CD14-positive monocyte (primary cell): ENCODE measurements around the gene POPDC2. TPM values are rescaled to one million over a fixed set of nuclear protein-coding genes. Genes with fewer than 3 reads are reported as not detected.

Experiments used
- DNase-seq, 3 donors: peaks; one replicate each; pipeline ENCODE4 v3.0.0-alpha.2; 2011 to 2022
- H2AFZ ChIP-seq: 2 replicates; pipeline ENCODE4 v1.6.0; 2012; ENCODE audit warnings: mild to moderate bottlenecking, low read depth, low read length, inconsistent platforms; ENCODE audit not compliant: insufficient read depth, poor library complexity, severe bottlenecking
- H3K27ac ChIP-seq, 2 donors: 1 replicate in 1 of 2; 2 replicates in 1 of 2; pipeline ENCODE4 v1.5.1; 2012 to 2013; ENCODE audit warnings: low read length in 2 of 2, control low read depth in 1 of 2, inconsistent platforms in 1 of 2, low read depth in 1 of 2, mild to moderate bottlenecking in 1 of 2
- H3K27me3 ChIP-seq, 2 donors: one replicate each; pipeline versions ENCODE4 v1.6.0 to v1.6.1; 2011 to 2013; ENCODE audit warnings: low read length in 2 of 2; ENCODE audit not compliant: control insufficient read depth in 2 of 2, insufficient read depth in 2 of 2
- H3K36me3 ChIP-seq, 2 donors: replicated peaks in 1 of 2; 1 replicate in 1 of 2; 2 replicates in 1 of 2; pipeline versions ENCODE4 v1.5.1 to v1.6.1; 2012 to 2013; ENCODE audit warnings: low read length in 2 of 2, control low read depth in 1 of 2, inconsistent platforms in 1 of 2, mild to moderate bottlenecking in 1 of 2; ENCODE audit not compliant: insufficient read depth in 2 of 2, control insufficient read depth in 1 of 2
- H3K4me1 ChIP-seq, 2 donors: 1 replicate in 1 of 2; 2 replicates in 1 of 2; pipeline versions ENCODE4 v1.5.1 to v1.6.1; 2012 to 2013; ENCODE audit warnings: low read length in 2 of 2, control low read depth in 1 of 2, inconsistent platforms in 1 of 2, mild to moderate bottlenecking in 1 of 2, moderate library complexity in 1 of 2; ENCODE audit not compliant: insufficient read depth in 2 of 2, control insufficient read depth in 1 of 2
- H3K4me2 ChIP-seq: replicated peaks from 2 replicates; pipeline ENCODE3; 2012; ENCODE audit warnings: low read length, moderate library complexity, mild to moderate bottlenecking; ENCODE audit not compliant: poor library complexity, severe bottlenecking; ENCODE audit errors: extremely low read depth
- H3K4me3 ChIP-seq, 3 experiments: fragments of 200-600 bp in 1 of 3; sonication (generic) in 1 of 3; replicated peaks in 1 of 3; 1 replicate in 2 of 3; 2 replicates in 1 of 3; pipeline ENCODE4 v1.5.1; 2011 to 2013; ENCODE audit warnings: low read length in 3 of 3, mild to moderate bottlenecking in 3 of 3, control low read depth in 2 of 3, low read depth in 2 of 3, inconsistent platforms in 1 of 3, moderate library complexity in 1 of 3
- H3K79me2 ChIP-seq: 2 replicates; pipeline ENCODE4 v1.6.0; 2012; ENCODE audit warnings: mild to moderate bottlenecking, control low read depth, inconsistent platforms, low read length, moderate library complexity; ENCODE audit not compliant: insufficient read depth
- H3K9ac ChIP-seq: 2 replicates; pipeline ENCODE4 v1.6.0; 2017; ENCODE audit warnings: low read length, mild to moderate bottlenecking; ENCODE audit not compliant: insufficient read depth, poor library complexity, severe bottlenecking
- H3K9me3 ChIP-seq, 2 donors: replicated peaks in 1 of 2; 1 replicate in 1 of 2; 2 replicates in 1 of 2; pipeline versions ENCODE4 v1.5.1 to v1.6.1; 2012 to 2013; ENCODE audit warnings: low read length in 2 of 2, control low read depth in 1 of 2; ENCODE audit not compliant: control insufficient read depth in 1 of 2, insufficient read depth in 1 of 2
- H4K20me1 ChIP-seq: 2 replicates; pipeline ENCODE4 v1.6.0; 2012; ENCODE audit warnings: mild to moderate bottlenecking, low read length, control low read depth, moderate library complexity; ENCODE audit not compliant: insufficient read depth
- H3K27ac Mint-ChIP-seq, 7 donors: one replicate each; pipeline ENCODE4 v1.8.0; 2020; ENCODE audit warnings: mild to moderate bottlenecking in 7 of 7, mixed read lengths in 7 of 7, moderate library complexity in 6 of 7, inconsistent platforms in 2 of 7
- H3K27me3 Mint-ChIP-seq, 3 donors: one replicate each; pipeline ENCODE4 v1.8.0; 2021 to 2022; ENCODE audit warnings: low read depth in 3 of 3, mild to moderate bottlenecking in 3 of 3, mixed read lengths in 3 of 3, moderate library complexity in 3 of 3, inconsistent platforms in 1 of 3
- H3K36me3 Mint-ChIP-seq, 2 donors: one replicate each; pipeline ENCODE4 v1.8.0; 2020; ENCODE audit warnings: mixed read lengths in 2 of 2, inconsistent platforms in 1 of 2, mild to moderate bottlenecking in 1 of 2
- H3K4me1 Mint-ChIP-seq: one replicate; pipeline ENCODE4 v1.8.0; 2020; ENCODE audit warnings: mild to moderate bottlenecking, mixed read lengths
- H3K4me3 Mint-ChIP-seq, 2 donors: one replicate each; pipeline ENCODE4 v1.8.0; 2020; ENCODE audit warnings: mild to moderate bottlenecking in 2 of 2, mixed read lengths in 2 of 2, moderate library complexity in 1 of 2
- H3K9me3 Mint-ChIP-seq, 7 donors: one replicate each; pipeline ENCODE4 v1.8.0; 2020 to 2022; ENCODE audit warnings: mixed read lengths in 7 of 7, mild to moderate bottlenecking in 6 of 7, moderate library complexity in 6 of 7, inconsistent platforms in 2 of 7
- CTCF ChIP-seq: fragments of 200-600 bp; IDR thresholded peaks from one replicate; pipeline ENCODE4 v1.8.0; 2022; ENCODE audit warnings: antibody characterized with exemption, mild to moderate bottlenecking
- WGBS: methylation state at CpG from one replicate; pipeline ENCODE4 v1.1.5; 2013; ENCODE audit warnings: missing lambda C conversion rate; ENCODE audit not compliant: insufficient coverage; 5-methylcytosine and 5-hydroxymethylcytosine counted together
- intact Hi-C, 2 donors: fragments of 100-400 bp; cut with micrococcal nuclease; formaldehyde crosslinking; loops; one replicate each; pipeline versions ENCODE4 v1.15.0 to v1.15.1; 2023
- polyA plus RNA-seq, 3 donors: library from polyadenylated mRNA; depleted of rRNA in 1 of 3; unstranded in 2 of 3; stranded (reverse) in 1 of 3; fragments of 300-500 nt in 2 of 3; fragments of >200 nt in 1 of 3; fragmentation: Illumina TruSeq in 2 of 3; gene quantifications; 1 replicate in 2 of 3; 2 replicates in 1 of 3; pipeline ENCODE4 v1.2.3, GENCODE V29; 2012 to 2021

Gene POPDC2
- polyA plus RNA-seq, 3 donors, result 0.58 to 6.7 (median 0.63) TPM

- Mint-ChIP-seq H3K9me3 (no peaks in the 10 kb centered on the region), H3K27me3 (no peaks in the 10 kb centered on the region), H3K4me3 (no peak overlapping the region), H3K36me3 (peaks cover 71 to 74% of the 10 kb centered on the region in 2 donors), H3K4me1 (peaks cover under 1% of the 10 kb centered on the region), H3K27ac (peak overlapping the region in 1 of 7 donors; percentile 34)
- Histone ChIP-seq H2AFZ (no peak overlapping the region), H3K27me3 (no peaks in the 10 kb centered on the region), H3K4me1 (peaks cover 0 to 1% of the 10 kb centered on the region in 2 donors), H3K36me3 (peaks cover 73 to 85% of the 10 kb centered on the region in 2 donors), H3K9me3 (no peaks in the 10 kb centered on the region), H3K79me2 (peaks cover 16% of the 10 kb centered on the region), H3K9ac (no peak overlapping the region), H4K20me1 (no peaks in the 10 kb centered on the region), H3K4me3 (no peak overlapping the region), H3K4me2 (no peak overlapping the region), H3K27ac (peak overlapping the region in 1 of 2 donors; percentile 22)
- no peak for DNase-seq
- intact Hi-C loops, result loop anchor here in 1 of 2 donors (10.0 kb wide), 1 partner anchor 205 kb away; the partner anchor contains the start of genes POGLUT1 and TMEM39A
- TF ChIP-seq CTCF, result no peak
- 100% methylated on average over 1 of the region's 5 CpGs for WGBS
These were observed 9.6 kb upstream of the POPDC2 start for GRCh38 chr3:119669906-119670570.

- peaks cover 36 to 40% of the 10 kb centered on the region in 2 donors for H3K36me3 Mint-ChIP-seq
- no peak overlapping the region for H3K4me2 ChIP-seq
- intact Hi-C loops, result no loop called here
- peaks cover 35 to 45% of the 10 kb centered on the region in 2 donors for H3K36me3 ChIP-seq
- H3K79me2 ChIP-seq, result no peaks in the 10 kb centered on the region
- no CpG with 5 or more reads among the region's 6 CpGs for WGBS
- peaks cover 3 to 9% of the 10 kb centered on the region in 2 donors for H3K4me1 ChIP-seq
- no peaks in the 10 kb centered on the region for H3K9me3 Mint-ChIP-seq
- no peaks in the 10 kb centered on the region for H3K27me3 ChIP-seq
- H3K9ac ChIP-seq, result no peak overlapping the region
- H3K9me3 ChIP-seq, result no peaks in the 10 kb centered on the region
- no peak overlapping the region for H3K27ac ChIP-seq
- H3K27me3 Mint-ChIP-seq, result peaks cover 0 to 2% (median 0%) of the 10 kb centered on the region in 3 donors
- no peak for TF ChIP-seq CTCF
- peaks cover 10% of the 10 kb centered on the region for H3K4me1 Mint-ChIP-seq
- no peak overlapping the region for H3K4me3 Mint-ChIP-seq
- H3K4me3 ChIP-seq, result no peak overlapping the region
- DNase-seq, result no peak
- H2AFZ ChIP-seq, result no peak overlapping the region
- H4K20me1 ChIP-seq, result no peaks in the 10 kb centered on the region
- H3K27ac Mint-ChIP-seq, result peak overlapping the region in 1 of 7 donors; percentile 45
These were observed 5.7 kb upstream of the POPDC2 start for GRCh38 chr3:119665954-119666559.
